PC-3 (cell line): Measurements from ENCODE around the gene IFT57. TPM values are rescaled to one million over a fixed set of nuclear protein-coding genes. Genes with fewer than 3 reads are reported as not detected.

ENCODE experiments used
- ATAC-seq: fragments of 200-7000 bp; cut with Tn5 transposase; 2 replicates; pipeline ENCODE4 v1.9.1; 2020; ENCODE audit warnings: mild to moderate bottlenecking, moderate library complexity
- BruUV-seq: library from RNA; stranded (reverse); fragments of 400-500 nt; replicated peaks from 2 replicates; lab custom pipeline; 2021; lab: Mats Ljungman, UMichigan
- CTCF ChIA-PET: fragments of 300-600 bp; sonication (Branson Sonifier 250); formaldehyde crosslinking; loops from one replicate; lab custom pipeline; 2022; ENCODE audit warnings: antibody characterized with exemption; lab: Charles Lee
- POLR2A ChIA-PET: fragments of 300-600 bp; sonication (Branson Sonifier 250); formaldehyde crosslinking; loops from one replicate; lab custom pipeline; 2022; ENCODE audit warnings: antibody characterized with exemption; ENCODE audit not compliant: unreplicated experiment; lab: Charles Lee
- DNase-seq: peaks from one replicate; pipeline ENCODE4 v3.0.0-alpha.2; 2015
- H2AFZ ChIP-seq: fragments of 300-600 bp; sonication (generic); 2 replicates; pipeline ENCODE4 v1.6.0; 2016; ENCODE audit warnings: antibody characterized with exemption, low read length
- H3F3A ChIP-seq: fragments of 300-600 bp; sonication (generic); one replicate; pipeline ENCODE4 v1.6.0; 2017; ENCODE audit warnings: antibody characterized with exemption, low read length, control low read depth, mild to moderate bottlenecking; ENCODE audit not compliant: unreplicated experiment
- H3K27ac ChIP-seq: fragments of 300-600 bp; sonication (generic); 2 replicates; pipeline ENCODE4 v1.5.1; 2016; ENCODE audit warnings: mild to moderate bottlenecking, low read length
- H3K27me3 ChIP-seq: fragments of 300-600 bp; sonication (generic); 2 replicates; pipeline ENCODE4 v1.6.1; 2016; ENCODE audit warnings: low read length, mixed read lengths
- H3K36me3 ChIP-seq: fragments of 300-600 bp; sonication (generic); 2 replicates; pipeline ENCODE4 v1.6.1; 2016; ENCODE audit warnings: low read depth, mixed run types, low read length, mixed read lengths
- H3K4me1 ChIP-seq: fragments of 300-600 bp; sonication (generic); 2 replicates; pipeline ENCODE4 v1.5.1; 2016; ENCODE audit warnings: low read length; ENCODE audit not compliant: insufficient read depth
- H3K4me2 ChIP-seq: fragments of 300-600 bp; sonication (generic); 2 replicates; pipeline ENCODE4 v1.6.0; 2016; ENCODE audit warnings: low read length
- H3K4me3 ChIP-seq: fragments of 300-600 bp; sonication (generic); 2 replicates; pipeline ENCODE4 v1.5.1; 2016; ENCODE audit warnings: mild to moderate bottlenecking, low read length, mixed read lengths
- H3K79me2 ChIP-seq: fragments of 300-600 bp; sonication (generic); 2 replicates; pipeline ENCODE4 v1.6.1; 2017; ENCODE audit warnings: low read length, mixed read lengths
- H3K9ac ChIP-seq: fragments of 300-600 bp; sonication (generic); 2 replicates; pipeline ENCODE4 v1.6.0; 2016; ENCODE audit warnings: mild to moderate bottlenecking, low read length
- H3K9me2 ChIP-seq: fragments of 300-600 bp; sonication (generic); replicated peaks from 2 replicates; pipeline ENCODE4 v1.6.1; 2016; ENCODE audit warnings: mixed run types, low read length, mixed read lengths
- H3K9me3 ChIP-seq: fragments of 300-600 bp; sonication (generic); 2 replicates; pipeline ENCODE4 v1.6.1; 2016; ENCODE audit warnings: low read length, mixed read lengths
- H4K20me1 ChIP-seq: fragments of 300-600 bp; sonication (generic); 2 replicates; pipeline ENCODE4 v1.6.1; 2016; ENCODE audit warnings: low read length, mixed read lengths
- CTCF ChIP-seq: fragments of 300-600 bp; sonication (generic); conservative IDR thresholded peaks from 2 replicates; pipeline ENCODE4 v1.5.1; 2017; ENCODE audit warnings: antibody characterized with exemption, low read depth, mild to moderate bottlenecking, low read length
- EZH2 ChIP-seq: fragments of 300-600 bp; sonication (generic); IDR thresholded peaks from one replicate; pipeline ENCODE4 v1.6.1; 2017; ENCODE audit warnings: antibody characterized with exemption, mild to moderate bottlenecking, low read length; ENCODE audit not compliant: unreplicated experiment
- EZH2phosphoT487 ChIP-seq: fragments of 300-600 bp; sonication (generic); IDR thresholded peaks from 2 replicates; pipeline ENCODE4 v1.6.1; 2018; ENCODE audit warnings: mild to moderate bottlenecking, antibody characterized with exemption, low read length, borderline replicate concordance
- intact Hi-C: fragments of 100-400 bp; cut with micrococcal nuclease; formaldehyde crosslinking; loops from 2 replicates; pipeline ENCODE4 v1.9.0; 2023
- total RNA-seq: library from RNA; depleted of rRNA; stranded (reverse); fragments of >200 nt; gene quantifications from 2 replicates; pipeline ENCODE4 v1.2.3, GENCODE V29; 2014

IFT57 gene
- total RNA-seq, 1 experiment from 2014 or later = 54.0 TPM

GRCh38 chr3:108191394-108191793 is 30.8 kb downstream of the IFT57 start:
- DNase-seq (no peak), ATAC-seq (no peak)
- intact Hi-C loops = no loop called here
- H3K79me2 ChIP-seq = no peaks in the 10 kb centered on the region
- no peaks in the 10 kb centered on the region for H4K20me1 ChIP-seq
- no peaks in the 10 kb centered on the region for H3K27me3 ChIP-seq
- ChIA-PET POLR2A (no interaction called here), CTCF (no interaction called here)
- no peak overlapping the region for H3K4me2 ChIP-seq
- H3K9ac ChIP-seq = no peak overlapping the region
- no peaks in the 10 kb centered on the region for H3K9me2 ChIP-seq
- BruUV-seq = no TSS peak
- H3K4me3 ChIP-seq = no peak overlapping the region
- no peak for TF ChIP-seq CTCF
- TF ChIP-seq EZH2 = no peak
- TF ChIP-seq EZH2phosphoT487 = no peak
- H2AFZ ChIP-seq = no peak overlapping the region
- H3K36me3 ChIP-seq = peaks cover 12% of the 10 kb centered on the region
- H3F3A ChIP-seq = no peaks in the 10 kb centered on the region
- H3K9me3 ChIP-seq = no peaks in the 10 kb centered on the region
- no peaks in the 10 kb centered on the region for H3K4me1 ChIP-seq
- H3K27ac ChIP-seq = no peak overlapping the region

- intact Hi-C loops = no loop called here
- CTCF ChIA-PET = no interaction called here
- Histone ChIP-seq H3K4me2 (no peak overlapping the region), H2AFZ (no peak overlapping the region), H4K20me1 (no peaks in the 10 kb centered on the region), H3K9me3 (no peaks in the 10 kb centered on the region), H3K27ac (no peak overlapping the region), H3K36me3 (peaks cover 14% of the 10 kb centered on the region), H3F3A (no peaks in the 10 kb centered on the region), H3K4me3 (no peak overlapping the region), H3K4me1 (no peaks in the 10 kb centered on the region), H3K9ac (no peak overlapping the region), H3K27me3 (no peaks in the 10 kb centered on the region), H3K9me2 (no peaks in the 10 kb centered on the region), H3K79me2 (no peaks in the 10 kb centered on the region)
- no TSS peak for BruUV-seq
- POLR2A ChIA-PET = no interaction called here
- ATAC-seq (no peak), DNase-seq (no peak)
- TF ChIP-seq EZH2phosphoT487 (no peak), EZH2 (no peak), CTCF (no peak)
These were observed 31.9 kb downstream of the IFT57 start for GRCh38 chr3:108190346-108190745.

- H3K4me3 ChIP-seq = no peak overlapping the region
- no peak overlapping the region for H3K9ac ChIP-seq
- H3K27ac ChIP-seq = no peak overlapping the region
- no peak for TF ChIP-seq EZH2phosphoT487
- H3K4me1 ChIP-seq = no peaks in the 10 kb centered on the region
- H2AFZ ChIP-seq = no peak overlapping the region
- BruUV-seq = no TSS peak
- DNase-seq (no peak), ATAC-seq (no peak)
- no peaks in the 10 kb centered on the region for H3K9me2 ChIP-seq
- CTCF ChIA-PET = no interaction called here
- no peaks in the 10 kb centered on the region for H4K20me1 ChIP-seq
- H3K9me3 ChIP-seq = peaks cover 3% of the 10 kb centered on the region; the same call in 1 of the 2 replicates
- POLR2A ChIA-PET = no interaction called here
- H3K27me3 ChIP-seq = no peaks in the 10 kb centered on the region
- intact Hi-C loops = no loop called here
- H3K79me2 ChIP-seq = no peaks in the 10 kb centered on the region
- H3K36me3 ChIP-seq = peaks cover 21% of the 10 kb centered on the region
- no peaks in the 10 kb centered on the region for H3F3A ChIP-seq
- H3K4me2 ChIP-seq = no peak overlapping the region
These were observed 32.8 kb downstream of the IFT57 start for GRCh38 chr3:108189440-108189839.
